Measurements from ENCODE around the gene RHBDD1.
A peak's percentile ranks its signal among the peaks of the same experiment; 100 is the strongest.
"Not testable (repeated sequence)": the region's sequence is repeated elsewhere in the genome, so short reads cannot be mapped to it uniquely, and the experiment has no call there.

Gene RHBDD1

DNA sequence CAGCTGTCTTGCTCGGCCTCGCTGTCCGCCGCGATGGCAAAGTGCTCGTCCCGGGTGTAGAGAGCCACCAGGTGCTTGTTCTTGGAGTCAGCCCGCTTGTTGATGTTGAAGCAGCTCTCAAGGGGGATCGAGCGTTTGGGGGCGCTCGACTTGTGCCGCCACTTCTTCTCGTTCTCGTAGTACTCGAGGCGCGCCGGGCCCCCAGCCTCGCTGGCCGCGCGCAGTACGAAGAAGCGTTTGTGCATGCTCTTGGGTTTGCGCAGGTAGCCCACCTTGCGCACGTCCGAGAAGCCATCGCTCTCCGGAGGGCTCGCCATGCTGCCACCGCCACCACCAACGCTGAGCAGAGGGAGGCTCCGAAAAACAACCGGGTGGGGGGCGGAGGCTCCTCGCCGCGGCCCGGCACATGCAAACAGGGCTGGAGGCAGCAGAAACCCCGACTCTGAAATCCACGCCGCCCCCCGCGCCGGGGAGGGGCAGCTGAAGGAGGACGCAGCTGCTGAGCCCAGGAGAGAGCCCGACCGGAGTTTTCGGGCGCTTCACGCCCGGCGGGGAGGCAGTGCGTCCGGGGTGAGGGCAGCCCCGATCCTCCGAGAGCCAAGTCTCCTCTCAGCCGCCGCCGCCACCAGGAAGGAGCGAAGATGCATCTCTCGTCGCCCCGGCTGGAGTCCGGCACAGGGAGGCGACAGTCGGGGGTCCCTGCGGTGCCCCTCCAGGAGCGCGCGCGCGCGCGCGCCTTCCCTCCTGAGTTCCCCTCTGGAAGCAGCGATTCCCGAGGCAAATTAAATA lies 37.2 kb upstream of the RHBDD1 start:
- H3K4me3 ChIP-seq (ENCODE audit: low read depth, low read length) = peak overlapping the region; percentile 73
- DNase-seq (ENCODE audit: low read depth) = no peak

DNA sequence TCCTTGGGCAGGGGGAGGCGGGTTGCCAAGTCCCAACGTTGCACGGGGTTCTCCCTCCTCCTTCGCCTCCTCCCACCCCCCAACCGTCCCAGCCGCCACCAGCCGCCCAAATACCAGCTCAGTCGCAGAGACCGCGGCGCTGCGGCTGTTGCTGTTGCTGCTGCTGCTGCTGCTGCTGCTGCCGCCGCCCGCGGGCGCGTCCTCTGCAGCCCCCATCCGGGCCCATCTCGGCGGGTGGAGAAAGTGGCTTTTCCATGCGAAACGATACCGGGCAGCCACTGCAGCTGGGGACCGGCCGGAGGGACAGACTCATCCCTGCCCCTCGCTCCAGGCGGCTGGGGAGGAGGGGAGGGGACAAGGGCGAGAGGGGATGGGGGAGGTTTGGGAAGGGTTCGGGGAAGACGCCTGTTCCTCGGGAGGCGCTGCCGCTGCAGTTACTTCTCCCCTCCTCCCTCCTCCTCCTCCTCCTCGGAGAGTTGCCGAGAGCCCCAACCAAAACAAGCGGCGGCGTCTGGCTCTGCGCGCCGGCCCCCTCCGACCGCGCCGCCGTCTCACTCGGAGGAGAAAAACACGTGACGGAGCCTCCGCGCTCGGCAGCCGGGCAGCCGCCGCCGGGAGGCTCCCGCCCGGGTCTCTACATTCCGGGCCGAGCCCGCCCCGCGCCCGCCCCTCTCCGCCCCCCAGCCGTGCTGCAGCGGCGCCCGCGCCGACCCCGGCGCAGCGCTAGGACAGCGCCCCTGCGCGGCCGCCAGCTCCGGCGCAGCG lies 36.5 kb upstream of the RHBDD1 start, which contains the start of gene IRS1:
Gene IRS1 (minus strand): TSS at position 610 of the 765 bp plus-strand sequence. CDS start 1,082 bp downstream, outside the sequence.
- peak within 1 kb of the TSS; percentile 73 for H3K4me3 ChIP-seq (ENCODE audit: low read depth, low read length)
- DNase-seq (ENCODE audit: low read depth) = peak; percentile 57

DNA sequence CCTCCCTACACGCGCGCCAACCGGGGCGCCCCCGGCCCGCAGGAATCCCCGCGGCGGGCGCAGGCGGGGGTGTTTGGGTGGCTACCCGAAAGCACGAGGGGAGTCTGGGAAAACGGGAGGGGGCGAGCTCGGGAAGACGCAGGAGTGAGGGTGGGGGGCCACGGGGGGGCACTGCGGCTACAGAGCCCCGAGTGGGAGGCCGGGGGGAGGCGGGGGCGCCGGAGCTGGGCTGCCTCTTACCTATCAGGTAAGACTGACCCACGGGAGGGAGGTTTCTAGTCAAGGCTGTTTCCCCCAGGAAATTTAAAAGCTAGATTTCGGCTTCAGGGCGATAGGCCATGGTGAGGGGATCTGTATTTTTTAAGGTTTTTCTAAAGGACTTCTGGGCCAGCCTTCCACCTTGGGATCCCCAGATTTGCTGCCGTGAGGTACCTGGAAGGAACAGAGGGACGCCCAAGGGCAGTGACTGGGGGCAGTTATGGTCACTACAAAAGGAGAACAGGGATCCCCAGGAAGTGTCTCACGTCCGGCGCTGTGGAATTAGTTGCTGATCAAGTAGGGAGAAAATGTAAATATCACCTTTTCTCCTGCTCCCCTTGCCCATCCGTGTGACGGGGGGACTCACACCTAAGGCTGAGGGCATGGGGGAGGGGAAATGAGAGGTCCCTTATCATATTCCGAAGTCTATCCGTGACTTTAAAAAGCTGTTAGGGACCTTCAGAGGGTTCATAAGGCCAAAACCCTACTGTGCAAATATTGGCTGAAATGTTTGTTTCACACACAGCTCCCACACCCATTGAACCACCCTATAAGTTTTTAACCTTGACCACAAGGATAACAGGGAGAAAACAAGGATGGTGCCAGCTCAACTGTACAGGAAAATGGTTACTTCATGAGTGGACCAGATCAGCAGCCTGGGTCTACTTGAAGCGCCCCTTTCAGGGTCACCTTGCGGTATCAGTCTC lies 35.6 kb upstream of the RHBDD1 start:
- DNase-seq (ENCODE audit: low read depth) = no peak

DNA sequence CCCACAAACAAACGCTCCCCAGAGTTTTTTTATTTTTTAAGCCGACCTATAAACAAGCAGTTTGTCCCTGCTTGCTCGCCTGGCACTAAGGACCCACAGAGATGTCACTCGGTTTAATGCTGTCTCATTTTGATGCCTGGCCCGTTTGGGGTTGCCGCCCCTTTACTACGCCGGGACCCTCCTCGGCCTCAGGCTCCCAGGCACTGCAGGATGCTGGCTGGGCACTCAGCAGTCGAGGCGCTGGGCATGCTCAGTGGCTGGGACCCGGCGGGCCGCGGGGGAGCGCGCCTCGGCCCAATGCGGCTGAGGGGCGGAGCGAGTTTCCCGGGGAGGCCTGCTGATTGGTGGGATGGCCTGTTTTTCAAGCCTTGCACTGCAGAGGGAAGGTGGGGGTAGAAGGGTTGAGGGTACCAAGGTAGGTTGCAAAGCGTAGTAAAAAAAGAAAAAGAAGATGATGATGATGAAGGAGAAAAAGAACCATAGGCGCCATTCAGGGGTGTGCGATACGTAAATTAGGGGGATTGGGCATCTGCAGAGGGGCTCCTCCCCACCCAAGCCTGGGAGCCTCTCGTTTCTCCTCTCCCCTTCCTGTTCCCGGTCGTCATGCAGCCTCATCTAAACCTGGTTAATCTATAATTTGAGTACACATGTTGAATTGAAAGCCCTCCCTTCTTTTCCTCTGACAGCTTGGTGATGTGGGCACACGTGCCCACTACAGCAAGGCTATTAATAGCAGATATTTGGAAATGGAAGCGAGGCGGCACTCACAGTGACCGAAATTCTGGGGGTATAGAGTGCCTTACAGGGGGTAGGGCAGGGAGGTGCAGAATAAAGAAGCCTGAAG lies 34.7 kb upstream of the RHBDD1 start:
- no peak for DNase-seq (ENCODE audit: low read depth)
- peak overlapping the region; percentile 32 for H3K4me3 ChIP-seq (ENCODE audit: low read depth, low read length)

More for the DNA sequence above, 35.6 kb upstream of the RHBDD1 start:
- peak overlapping the region; percentile 73 for H3K4me3 ChIP-seq (ENCODE audit: low read depth, low read length)

DNA sequence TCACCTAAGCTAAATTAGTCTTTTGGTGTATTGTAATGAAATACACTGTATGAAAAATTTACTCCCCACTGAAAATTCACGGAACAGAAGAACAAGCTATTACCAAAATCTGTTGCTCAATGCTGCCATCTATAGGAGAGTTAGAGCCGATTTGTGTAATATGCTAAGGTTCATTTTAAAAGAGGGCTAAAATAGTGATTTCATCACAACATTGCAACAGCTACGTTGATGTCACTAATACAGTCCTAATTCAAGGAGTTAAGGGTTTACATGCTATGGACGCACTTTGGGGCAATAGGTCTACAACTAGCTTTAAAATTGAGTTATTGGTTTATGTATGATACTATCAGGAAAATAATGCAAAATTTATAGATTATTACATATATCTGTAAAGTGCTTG lies 33.3 kb upstream of the RHBDD1 start:
- H3K4me3 ChIP-seq (ENCODE audit: low read depth, low read length) = no peak overlapping the region
- peak; percentile 75 for DNase-seq (ENCODE audit: low read depth)

DNA sequence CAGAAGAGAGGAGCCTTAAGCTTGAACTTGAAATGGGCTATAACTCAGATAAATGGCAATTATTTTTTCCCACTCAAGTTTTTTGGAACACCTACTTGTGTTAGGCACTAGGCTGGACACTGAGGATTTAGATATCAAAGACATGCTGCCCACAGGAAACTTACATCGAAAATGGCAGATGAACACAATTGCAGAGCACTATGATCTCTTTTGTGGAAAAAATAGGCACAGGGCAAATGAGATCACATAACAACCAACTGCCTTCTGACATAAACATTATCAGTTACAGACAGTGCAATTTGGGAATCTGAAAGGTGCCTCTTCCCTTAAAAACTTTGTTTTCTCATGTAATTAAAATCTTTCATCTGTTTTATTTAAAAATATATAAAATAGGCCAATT lies 32.4 kb upstream of the RHBDD1 start:
- no peak overlapping the region for H3K4me3 ChIP-seq (ENCODE audit: low read depth, low read length)
- no peak for DNase-seq (ENCODE audit: low read depth)

DNA sequence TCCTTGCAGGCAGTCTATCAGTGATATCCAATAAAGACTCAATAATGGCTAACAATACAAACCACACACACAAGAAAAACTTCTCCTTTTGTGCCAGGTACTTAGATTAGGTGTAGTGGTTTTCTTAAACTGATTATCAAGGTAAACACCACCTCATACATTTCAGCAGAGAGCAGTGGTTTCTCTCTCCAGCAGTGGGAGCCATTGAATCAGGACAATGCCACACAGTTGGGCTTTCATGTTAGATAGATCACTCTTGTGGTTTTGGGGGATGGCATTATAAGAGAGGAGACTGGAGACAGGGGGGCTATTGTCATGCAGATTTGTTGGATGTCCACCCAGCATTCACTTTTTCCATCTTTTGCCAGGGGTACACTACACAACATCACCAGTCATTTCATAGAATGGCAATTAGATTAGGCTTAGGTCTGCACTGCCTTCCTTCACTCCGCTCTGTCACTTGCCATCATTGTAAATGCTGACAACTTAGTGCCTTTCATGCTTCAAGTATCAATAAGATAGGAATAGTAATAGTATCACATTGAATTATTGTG lies 22.6 kb upstream of the RHBDD1 start:
- H3K4me3 ChIP-seq (ENCODE audit: low read depth, low read length) = no peak overlapping the region
- DNase-seq (ENCODE audit: low read depth) = no peak

DNA sequence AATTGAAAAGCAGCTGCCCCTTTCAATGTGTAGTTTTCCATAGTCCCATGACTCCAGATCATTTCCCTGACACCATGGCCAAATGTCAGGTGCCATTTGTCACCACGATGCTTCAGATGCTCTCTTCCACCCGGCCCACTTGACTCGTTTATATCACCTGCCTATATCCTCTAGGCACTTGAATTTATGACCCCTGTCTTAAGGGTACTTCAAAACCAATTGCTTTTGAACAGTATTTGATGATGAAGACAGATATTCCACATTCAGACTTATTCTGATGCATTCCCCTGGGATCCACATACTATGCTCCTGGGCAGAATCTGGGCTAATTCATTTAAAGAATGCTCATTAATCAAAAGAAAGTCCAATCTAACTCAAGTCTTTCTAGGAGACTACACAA lies 16.9 kb upstream of the RHBDD1 start:
- no peak for DNase-seq (ENCODE audit: low read depth)
- H3K4me3 ChIP-seq (ENCODE audit: low read depth, low read length) = no peak overlapping the region

DNA sequence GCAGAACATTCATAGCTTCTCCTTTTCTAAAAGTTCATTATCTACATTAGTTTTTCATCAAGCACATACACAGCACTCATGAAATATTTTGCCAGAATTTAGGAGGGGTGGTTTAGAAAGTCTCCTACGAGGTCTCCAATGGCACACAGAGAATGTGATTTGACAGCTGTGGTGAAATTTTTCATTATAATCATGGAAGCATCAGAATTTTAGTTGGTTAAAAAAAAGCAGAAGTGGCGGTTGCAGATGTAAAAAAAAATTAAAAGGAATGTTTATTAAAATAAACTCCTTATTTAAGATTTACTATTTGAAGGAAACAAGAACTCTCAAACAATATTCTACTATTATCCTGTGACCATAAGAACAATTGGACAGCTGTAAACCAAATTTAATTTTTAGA lies 10.8 kb upstream of the RHBDD1 start:
- H3K4me3 ChIP-seq (ENCODE audit: low read depth, low read length) = no peak overlapping the region
- DNase-seq (ENCODE audit: low read depth) = no peak

DNA sequence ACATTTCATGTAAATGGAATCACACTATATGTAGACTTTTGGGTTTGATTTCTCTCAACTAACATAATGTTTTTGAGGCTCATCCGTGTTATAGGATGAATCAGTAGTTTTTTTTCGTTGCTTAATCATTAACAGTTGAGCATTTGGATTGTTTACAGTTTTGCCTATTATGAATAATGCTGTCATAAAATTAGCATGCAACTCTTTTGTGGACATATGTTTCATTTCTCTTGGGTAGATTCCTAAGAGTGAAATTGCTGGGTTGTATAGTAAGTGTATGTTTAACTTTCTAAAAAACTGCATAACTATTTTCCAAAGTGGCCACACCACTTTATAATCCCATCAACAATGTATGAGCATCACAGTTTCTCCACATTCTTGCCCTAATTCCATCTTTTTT lies 7.7 kb upstream of the RHBDD1 start:
- no peak for DNase-seq (ENCODE audit: low read depth)
- no peak overlapping the region for H3K4me3 ChIP-seq (ENCODE audit: low read depth, low read length)

DNA sequence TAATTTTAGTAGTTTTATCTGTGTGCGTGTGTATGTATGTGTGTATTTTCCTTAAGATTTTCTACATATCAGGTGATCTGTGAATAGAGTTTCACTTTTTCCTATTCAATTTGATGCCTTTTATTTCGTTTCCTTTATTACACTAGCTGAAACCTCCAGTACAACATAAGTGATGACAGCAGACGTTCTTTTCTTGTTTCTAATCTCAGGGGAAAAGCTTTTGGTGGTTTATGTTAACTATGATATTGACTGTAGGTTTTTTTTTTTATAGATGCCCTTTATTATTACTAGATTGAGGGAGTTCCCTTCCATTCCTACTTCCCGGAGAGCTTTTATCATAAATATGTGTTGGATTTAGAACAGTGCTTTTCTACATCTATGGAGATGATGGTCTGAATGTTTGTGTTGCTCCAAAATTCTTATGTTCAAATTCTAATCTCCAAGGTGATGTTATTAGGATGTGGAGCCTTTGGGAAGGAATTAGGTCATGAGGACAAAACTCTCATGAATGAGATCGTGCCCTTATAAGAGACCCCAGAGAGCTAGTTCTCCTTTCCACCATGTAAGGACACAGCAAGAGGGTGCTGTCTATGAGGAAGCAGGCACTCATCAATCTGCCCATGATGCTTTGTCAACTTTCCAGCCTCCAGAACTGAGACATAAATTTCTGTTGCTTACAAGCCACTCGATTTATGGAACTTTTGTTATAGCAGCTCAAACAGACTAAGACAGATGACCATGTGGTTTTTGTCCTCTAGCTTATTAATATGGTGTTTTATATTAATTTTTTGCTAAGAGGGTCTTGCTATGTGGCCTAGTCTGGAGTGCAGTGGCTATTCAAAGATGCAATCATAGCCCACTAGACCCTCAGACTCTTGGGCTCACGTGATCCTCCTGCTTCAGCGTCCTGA lies 5.9 kb upstream of the RHBDD1 start:
- no peak for DNase-seq (ENCODE audit: low read depth)
- no peak overlapping the region for H3K4me3 ChIP-seq (ENCODE audit: low read depth, low read length)

DNA sequence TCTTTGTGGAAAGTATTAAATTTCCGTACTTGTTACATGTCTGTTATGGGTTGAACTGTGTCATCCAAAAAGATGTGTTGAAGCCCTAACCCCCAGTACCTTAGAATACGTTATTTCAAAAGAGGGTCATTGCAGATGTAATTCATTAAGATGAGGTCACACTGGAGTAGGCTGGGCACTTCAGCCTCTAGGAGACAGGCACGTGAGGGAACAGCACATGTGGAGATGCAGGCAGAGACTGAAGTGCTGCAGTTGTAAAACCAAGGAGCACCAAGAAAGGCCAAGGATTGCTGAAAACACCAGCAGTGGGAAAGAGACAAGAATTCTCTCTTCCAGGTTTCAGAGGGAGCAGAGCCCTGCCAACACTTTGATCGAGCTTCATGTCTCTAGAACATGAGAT lies 4.6 kb upstream of the RHBDD1 start:
- no peak for DNase-seq (ENCODE audit: low read depth)
- H3K4me3 ChIP-seq (ENCODE audit: low read depth, low read length) = no peak overlapping the region

DNA sequence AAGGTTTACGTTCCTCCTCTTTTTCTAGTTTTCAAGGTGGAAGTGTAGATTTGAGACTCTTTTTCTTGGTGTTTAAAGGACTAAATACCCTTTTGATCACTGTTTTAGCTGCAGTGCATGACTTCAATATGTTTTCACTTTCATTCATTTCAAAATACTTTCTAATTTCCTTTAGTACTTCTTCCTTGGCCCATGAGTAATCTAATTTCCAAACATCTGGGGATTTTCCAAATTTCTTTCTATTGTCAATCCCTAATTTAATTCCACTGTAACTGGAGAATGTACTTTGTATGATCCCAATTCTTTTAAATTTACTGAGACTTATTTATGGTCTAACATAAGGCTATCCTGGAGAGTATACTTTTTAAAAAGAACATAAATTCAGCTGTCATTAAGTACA lies 3.8 kb upstream of the RHBDD1 start:
- DNase-seq (ENCODE audit: low read depth) = no peak
- H3K4me3 ChIP-seq (ENCODE audit: low read depth, low read length) = no peak overlapping the region

DNA sequence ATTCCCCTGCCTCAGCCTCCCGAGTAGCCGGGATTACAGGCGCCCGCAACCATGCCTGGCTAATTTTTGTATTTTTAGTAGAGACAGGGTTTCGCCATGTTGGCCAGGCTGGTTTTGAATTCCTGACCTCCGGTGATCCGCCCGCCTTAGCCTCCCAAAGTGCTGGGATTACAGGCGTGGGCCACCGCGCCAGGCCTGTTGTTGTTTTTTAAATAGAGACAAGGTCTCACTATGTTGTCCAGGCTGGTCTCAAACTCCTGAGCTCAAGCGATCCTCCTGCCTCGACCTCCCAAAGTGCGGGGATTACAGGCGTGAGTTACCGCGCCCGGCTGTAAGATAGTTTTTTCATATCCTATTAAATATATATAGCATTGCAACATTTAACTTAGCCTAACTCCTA lies 974 bp upstream of the RHBDD1 start:
- H3K4me3 ChIP-seq (ENCODE audit: low read depth, low read length) = peak overlapping the region; percentile 64

DNA sequence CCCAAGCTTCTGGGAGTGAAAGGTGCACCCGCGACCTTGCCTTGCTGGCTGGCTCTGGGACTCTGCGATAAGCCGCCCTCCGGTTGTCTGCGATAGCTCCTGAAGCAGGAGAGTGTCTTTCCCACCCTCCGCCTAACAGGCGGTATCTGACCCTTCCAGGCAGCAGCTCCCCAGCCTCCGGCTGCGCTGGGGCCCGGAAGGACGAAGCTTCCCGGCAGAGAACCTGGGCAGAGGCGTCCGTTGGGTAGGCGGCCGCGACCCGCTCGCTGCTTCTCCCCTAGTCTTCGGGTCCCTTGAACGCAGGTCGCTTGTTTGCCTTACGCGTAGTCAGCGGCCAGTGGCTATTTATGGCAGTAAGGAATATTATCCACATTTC lies 446 bp upstream of the RHBDD1 start:
- no peak for DNase-seq (ENCODE audit: low read depth)

More for the DNA sequence above, 974 bp upstream of the RHBDD1 start:
- not testable (repeated sequence) for DNase-seq (ENCODE audit: low read depth)

DNA sequence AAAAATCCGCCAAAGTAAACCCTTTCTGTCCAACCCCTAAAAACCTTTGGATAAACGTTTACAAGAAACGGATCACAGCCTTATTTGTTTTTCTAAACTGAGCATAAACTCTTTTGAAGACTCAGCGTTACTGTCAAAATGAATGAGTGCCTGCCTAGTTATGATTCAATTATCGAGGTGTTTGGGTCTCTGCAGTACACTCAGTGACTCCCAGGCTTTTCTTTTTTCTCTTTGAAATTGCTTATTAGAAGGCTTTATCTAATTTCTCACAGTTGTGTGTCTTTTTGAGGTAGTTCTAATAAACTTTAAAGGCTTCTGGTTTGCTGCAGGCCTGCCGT lies 663 bp downstream of the RHBDD1 start:
- DNase-seq (ENCODE audit: low read depth) = no peak
- peak overlapping the region; percentile 64 for H3K4me3 ChIP-seq (ENCODE audit: low read depth, low read length)

More for the DNA sequence above, 446 bp upstream of the RHBDD1 start:
- H3K4me3 ChIP-seq (ENCODE audit: low read depth, low read length) = peak overlapping the region; percentile 64

DNA sequence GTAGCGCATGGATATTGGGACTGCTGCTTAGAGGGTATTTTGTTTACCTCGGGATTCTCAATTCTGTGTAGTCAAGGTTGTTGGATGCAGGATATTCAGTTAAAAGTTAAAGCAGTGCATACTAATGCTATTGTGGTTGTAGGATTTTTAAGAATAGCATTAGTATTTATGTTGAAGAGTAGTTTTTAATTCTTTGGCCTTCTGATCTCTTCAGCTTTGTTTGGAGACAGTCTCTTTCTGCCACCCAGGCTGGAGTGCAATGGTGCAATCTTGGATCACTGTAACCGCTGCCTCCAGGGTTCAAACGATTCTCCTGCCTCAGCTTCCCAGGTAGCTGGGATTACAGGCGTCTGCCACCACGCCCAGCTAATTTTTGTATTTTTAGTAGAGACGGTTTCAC lies 1.5 kb downstream of the RHBDD1 start:
- H3K4me3 ChIP-seq (ENCODE audit: low read depth, low read length) = no peak overlapping the region
- no peak for DNase-seq (ENCODE audit: low read depth)
